Loucy (cell line): ENCODE results near the gene COL6A5.

Experiments used
- H2AFZ ChIP-seq: fragments of 200-600 bp; sonication (generic); 2 replicates; pipeline ENCODE4 v1.6.0; 2016; ENCODE audit warnings: antibody characterized with exemption, mild to moderate bottlenecking, low read length, moderate library complexity
- H3F3A ChIP-seq: fragments of 200-600 bp; 2 replicates; pipeline ENCODE4 v1.6.0; 2016; ENCODE audit warnings: antibody characterized with exemption, low read depth, mild to moderate bottlenecking
- H3K27me3 ChIP-seq: fragments of 200-600 bp; sonication (generic); 2 replicates; pipeline ENCODE4 v1.6.1; 2014; ENCODE audit warnings: low read length, mild to moderate bottlenecking; ENCODE audit not compliant: insufficient read depth, poor library complexity, severe bottlenecking
- H3K36me3 ChIP-seq: fragments of 200-600 bp; sonication (generic); 2 replicates; pipeline ENCODE4 v1.6.1; 2016; ENCODE audit warnings: low read length; ENCODE audit not compliant: insufficient read depth
- H3K4me1 ChIP-seq: fragments of 200-600 bp; sonication (generic); 2 replicates; pipeline ENCODE4 v1.5.1; 2014; ENCODE audit warnings: low read length, mild to moderate bottlenecking; ENCODE audit not compliant: insufficient read depth, poor library complexity, severe bottlenecking
- H3K4me2 ChIP-seq: fragments of 200-600 bp; sonication (generic); 2 replicates; pipeline ENCODE4 v1.6.0; 2014; ENCODE audit warnings: antibody characterized with exemption, low read length, low read depth, mild to moderate bottlenecking; ENCODE audit not compliant: poor library complexity, severe bottlenecking
- H3K4me3 ChIP-seq: fragments of 200-600 bp; sonication (generic); 2 replicates; pipeline ENCODE4 v1.5.1; 2014; ENCODE audit warnings: low read length, mild to moderate bottlenecking, mixed read lengths; ENCODE audit not compliant: poor library complexity, severe bottlenecking
- H3K79me2 ChIP-seq: fragments of 200-600 bp; sonication (generic); 2 replicates; pipeline ENCODE4 v1.6.1; 2014; ENCODE audit warnings: low read length; ENCODE audit not compliant: insufficient read depth
- H3K9ac ChIP-seq: fragments of 200-600 bp; sonication (generic); 2 replicates; pipeline ENCODE4 v1.6.0; 2014; ENCODE audit warnings: mild to moderate bottlenecking, low read depth, low read length, moderate library complexity; ENCODE audit not compliant: poor library complexity, severe bottlenecking
- H3K9me2 ChIP-seq: fragments of 200-600 bp; sonication (generic); replicated peaks from 2 replicates; pipeline ENCODE4 v1.6.1; 2016; ENCODE audit warnings: low read depth, low read length, mixed read lengths
- H3K9me3 ChIP-seq: fragments of 200-600 bp; sonication (generic); 2 replicates; pipeline ENCODE4 v1.6.1; 2014; ENCODE audit warnings: mild to moderate bottlenecking, antibody characterized with exemption, low read length, low read depth; ENCODE audit not compliant: insufficient read depth
- H4K20me1 ChIP-seq: fragments of 200-600 bp; sonication (generic); 2 replicates; pipeline ENCODE4 v1.6.0; 2014; ENCODE audit warnings: antibody characterized with exemption, low read length, mild to moderate bottlenecking; ENCODE audit not compliant: insufficient read depth, poor library complexity, severe bottlenecking
- CTCF ChIP-seq: fragments of 200-600 bp; sonication (generic); conservative IDR thresholded peaks from 2 replicates; pipeline ENCODE4 v1.5.1; 2014; ENCODE audit warnings: mild to moderate bottlenecking, antibody characterized with exemption, low read length
- EZH2phosphoT487 ChIP-seq: fragments of 200-600 bp; IDR thresholded peaks from 2 replicates; pipeline ENCODE4 v1.6.1; 2018; ENCODE audit warnings: antibody characterized with exemption, mild to moderate bottlenecking, moderate library complexity, borderline replicate concordance

Gene COL6A5

GRCh38 chr3:130414457-130414856 lies 69.0 kb downstream of the COL6A5 start:
- no peaks in the 10 kb centered on the region for H3K9me3 ChIP-seq
- no peaks in the 10 kb centered on the region for H3K4me1 ChIP-seq
- no peak overlapping the region for H3K9ac ChIP-seq
- no peak overlapping the region for H3K4me3 ChIP-seq
- TF ChIP-seq CTCF (no peak), EZH2phosphoT487 (no peak)
- H3F3A ChIP-seq: no peaks in the 10 kb centered on the region
- no peak overlapping the region for H2AFZ ChIP-seq
- H3K79me2 ChIP-seq: no peaks in the 10 kb centered on the region
- no peak overlapping the region for H3K4me2 ChIP-seq
- H4K20me1 ChIP-seq: no peaks in the 10 kb centered on the region
- no peaks in the 10 kb centered on the region for H3K36me3 ChIP-seq
- H3K27me3 ChIP-seq: no peaks in the 10 kb centered on the region
- H3K9me2 ChIP-seq: no peaks in the 10 kb centered on the region

- H3K79me2 ChIP-seq: no peaks in the 10 kb centered on the region
- no peaks in the 10 kb centered on the region for H3K27me3 ChIP-seq
- H3K9ac ChIP-seq: no peak overlapping the region
- H3F3A ChIP-seq: no peaks in the 10 kb centered on the region
- H2AFZ ChIP-seq: no peak overlapping the region
- H3K36me3 ChIP-seq: no peaks in the 10 kb centered on the region
- H3K9me3 ChIP-seq: no peaks in the 10 kb centered on the region
- H3K4me2 ChIP-seq: no peak overlapping the region
- no peak overlapping the region for H3K4me3 ChIP-seq
- TF ChIP-seq EZH2phosphoT487 (no peak), CTCF (no peak)
- no peaks in the 10 kb centered on the region for H3K9me2 ChIP-seq
- no peaks in the 10 kb centered on the region for H3K4me1 ChIP-seq
- H4K20me1 ChIP-seq: no peaks in the 10 kb centered on the region
Measured at GRCh38 chr3:130420466-130420865, 75.0 kb downstream of the COL6A5 start.

GRCh38 chr3:130423064-130423463 lies 77.6 kb downstream of the COL6A5 start:
- TF ChIP-seq CTCF (no peak), EZH2phosphoT487 (no peak)
- no peak overlapping the region for H3K4me3 ChIP-seq
- no peaks in the 10 kb centered on the region for H3K9me2 ChIP-seq
- H4K20me1 ChIP-seq: no peaks in the 10 kb centered on the region
- no peaks in the 10 kb centered on the region for H3K9me3 ChIP-seq
- no peaks in the 10 kb centered on the region for H3F3A ChIP-seq
- no peaks in the 10 kb centered on the region for H3K79me2 ChIP-seq
- no peak overlapping the region for H3K9ac ChIP-seq
- H3K27me3 ChIP-seq: no peaks in the 10 kb centered on the region
- no peaks in the 10 kb centered on the region for H3K4me1 ChIP-seq
- no peak overlapping the region for H2AFZ ChIP-seq
- no peaks in the 10 kb centered on the region for H3K36me3 ChIP-seq
- H3K4me2 ChIP-seq: no peak overlapping the region
